HL-60 (cell line): Measurements from ENCODE around the gene TMPRSS13.

ENCODE experiments used
- POLR2AphosphoS5 ChIP-seq: IDR thresholded peaks from 2 replicates; pipeline ENCODE4 v1.6.1; 2012; ENCODE audit warnings: low read depth
- TF ChIP-seq, protein P1 (sequence below): IDR thresholded peaks from one replicate; pipeline ENCODE4 v1.5.1; 2011; ENCODE audit warnings: low read length, control low read depth, inconsistent platforms; ENCODE audit not compliant: insufficient read depth

DNA sequence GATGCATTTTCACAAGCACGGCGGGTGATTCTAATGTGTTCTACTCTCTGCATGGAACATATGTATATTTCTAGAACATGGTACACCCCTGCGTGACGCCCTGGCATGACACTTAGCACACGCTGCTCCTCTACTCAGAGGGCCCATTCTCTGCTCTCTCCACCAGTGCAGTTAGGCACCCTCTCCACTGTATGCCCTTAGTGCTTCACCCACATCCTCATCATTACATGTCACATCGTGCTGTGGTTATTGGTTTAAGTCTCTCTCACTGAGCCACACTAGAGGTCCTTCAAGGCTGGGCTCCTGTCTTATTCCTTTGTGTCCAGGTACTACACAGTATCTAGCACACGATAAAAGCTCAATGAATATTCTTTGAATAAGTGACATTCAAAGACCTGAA, 16.7 kb downstream of the TMPRSS13 start:
- TF ChIP-seq, protein P1, sequence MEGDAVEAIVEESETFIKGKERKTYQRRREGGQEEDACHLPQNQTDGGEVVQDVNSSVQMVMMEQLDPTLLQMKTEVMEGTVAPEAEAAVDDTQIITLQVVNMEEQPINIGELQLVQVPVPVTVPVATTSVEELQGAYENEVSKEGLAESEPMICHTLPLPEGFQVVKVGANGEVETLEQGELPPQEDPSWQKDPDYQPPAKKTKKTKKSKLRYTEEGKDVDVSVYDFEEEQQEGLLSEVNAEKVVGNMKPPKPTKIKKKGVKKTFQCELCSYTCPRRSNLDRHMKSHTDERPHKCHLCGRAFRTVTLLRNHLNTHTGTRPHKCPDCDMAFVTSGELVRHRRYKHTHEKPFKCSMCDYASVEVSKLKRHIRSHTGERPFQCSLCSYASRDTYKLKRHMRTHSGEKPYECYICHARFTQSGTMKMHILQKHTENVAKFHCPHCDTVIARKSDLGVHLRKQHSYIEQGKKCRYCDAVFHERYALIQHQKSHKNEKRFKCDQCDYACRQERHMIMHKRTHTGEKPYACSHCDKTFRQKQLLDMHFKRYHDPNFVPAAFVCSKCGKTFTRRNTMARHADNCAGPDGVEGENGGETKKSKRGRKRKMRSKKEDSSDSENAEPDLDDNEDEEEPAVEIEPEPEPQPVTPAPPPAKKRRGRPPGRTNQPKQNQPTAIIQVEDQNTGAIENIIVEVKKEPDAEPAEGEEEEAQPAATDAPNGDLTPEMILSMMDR, result no peak
- TF ChIP-seq POLR2AphosphoS5, result no peak
